HepG2 (cell line): ENCODE measurements around the gene SLC6A12.

Experiments
- HNRNPH1 ChIP-seq: fragments of 200-400 bp; formaldehyde crosslinking; optimal IDR thresholded peaks from 2 replicates; pipeline ENCODE3; 2017; ENCODE audit warnings: mild to moderate bottlenecking, low read depth, low read length
- NCOA2 ChIP-seq: sonication (generic); formaldehyde crosslinking; IDR thresholded peaks from 2 replicates; pipeline ENCODE4 v1.8.0; 2022; ENCODE audit warnings: inconsistent platforms
- NFRKB ChIP-seq: fragments of 450-650 bp; IDR thresholded peaks from 2 replicates; pipeline ENCODE4 v1.6.1; 2017
- RAD21 ChIP-seq: fragments of 450-650 bp; formaldehyde crosslinking; IDR thresholded peaks from 2 replicates; pipeline ENCODE4 v1.5.0; 2020; ENCODE audit warnings: mild to moderate bottlenecking
- ZNF142 ChIP-seq: sonication (generic); formaldehyde crosslinking; IDR thresholded peaks from 2 replicates; pipeline ENCODE4 v1.4.0; 2020; ENCODE audit warnings: missing genetic modification reagents

- no peak for TF ChIP-seq ZNF142 (CRISPR knock-in tag)
- no peak for TF ChIP-seq RAD21 (CRISPR knock-in tag)
- TF ChIP-seq NCOA2 = no peak
- no peak for TF ChIP-seq HNRNPH1
- no peak for TF ChIP-seq NFRKB
Measured at GRCh38 chr12:182381-182892, 31.5 kb downstream of the SLC6A12 start.
